NB4 (cell line): Measurements from ENCODE around the gene MAP3K8.

ENCODE experiments used
- CTCF ChIP-seq: IDR thresholded peaks from one replicate; pipeline ENCODE4 v1.5.1; 2012; ENCODE audit warnings: low read depth, low read length
- MYC ChIP-seq: IDR thresholded peaks from 2 replicates; pipeline ENCODE4 v1.6.1; 2011; ENCODE audit warnings: low read depth, low read length
- POLR2A ChIP-seq: IDR thresholded peaks from 2 replicates; pipeline ENCODE4 v1.6.1; 2011; ENCODE audit warnings: mild to moderate bottlenecking; ENCODE audit not compliant: insufficient read length; ENCODE audit errors: extremely low read depth
- TF ChIP-seq, protein P1 (sequence below): IDR thresholded peaks from 2 replicates; pipeline ENCODE4 v1.6.1; 2011; ENCODE audit warnings: low read depth, low read length

DNA sequence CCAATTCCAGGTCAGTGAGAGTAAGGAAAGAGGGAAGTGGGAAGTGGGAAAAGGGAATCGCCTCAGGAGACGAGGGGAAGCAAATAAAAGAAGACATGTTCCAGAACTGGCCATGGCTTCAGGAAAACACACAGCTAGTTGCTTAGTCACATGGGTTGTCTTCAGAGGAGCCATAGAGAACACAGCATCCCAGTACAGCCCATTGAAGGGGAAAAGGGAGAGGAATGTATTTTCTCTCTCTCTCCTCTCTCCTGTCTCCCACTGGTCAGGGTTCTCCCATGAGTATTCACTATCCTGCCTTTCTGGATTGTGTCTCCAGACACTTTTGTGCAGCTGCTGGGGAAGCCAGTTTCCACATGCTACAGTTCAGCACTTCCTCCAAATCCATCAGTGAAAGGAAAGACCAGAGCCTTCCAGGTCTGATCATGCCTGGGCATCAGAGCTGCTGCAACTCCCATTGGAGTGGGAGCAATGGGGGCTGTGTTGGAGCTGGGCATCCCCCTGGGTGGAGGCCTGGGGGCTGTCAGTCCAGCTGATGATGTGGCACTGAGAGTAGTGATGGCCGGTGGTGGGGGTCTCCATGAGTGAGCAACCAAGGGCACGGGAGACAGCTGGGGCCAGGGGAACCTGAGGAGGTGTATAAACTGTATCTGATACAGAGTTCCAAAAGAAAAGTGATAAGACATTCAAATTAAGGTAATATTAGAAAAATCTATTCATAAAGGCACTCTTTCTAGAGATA, 38.6 kb downstream of the MAP3K8 start:
- TF ChIP-seq CTCF: no peak
- no peak for TF ChIP-seq POLR2A
- TF ChIP-seq MYC: no peak
- TF ChIP-seq, protein P1, sequence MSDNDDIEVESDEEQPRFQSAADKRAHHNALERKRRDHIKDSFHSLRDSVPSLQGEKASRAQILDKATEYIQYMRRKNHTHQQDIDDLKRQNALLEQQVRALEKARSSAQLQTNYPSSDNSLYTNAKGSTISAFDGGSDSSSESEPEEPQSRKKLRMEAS: no peak
